B cell (primary cell): ENCODE measurements around the gene ZNF556.

Experiments used
- CTCF ChIP-seq: fragments of 200-600 bp; IDR thresholded peaks from one replicate; pipeline ENCODE4 v1.8.0; 2022; ENCODE audit warnings: antibody characterized with exemption, mild to moderate bottlenecking
- EZH2 ChIP-seq: IDR thresholded peaks from 2 replicates; pipeline ENCODE4 v1.6.1; 2012; ENCODE audit warnings: borderline replicate concordance, low read depth, mild to moderate bottlenecking, moderate library complexity, low read length; ENCODE audit not compliant: insufficient read depth, poor library complexity, severe bottlenecking

GRCh38 chr19:2847507-2847906 is 19.6 kb upstream of the ZNF556 start:
- TF ChIP-seq EZH2: no peak
- TF ChIP-seq CTCF: no peak
